ENCODE results near the gene RB1. TPM values are rescaled to one million over a fixed set of nuclear protein-coding genes. Genes with fewer than 3 reads are reported as not detected.

RB1 gene
- total RNA-seq, 1 experiment from 2014 or later: 104 TPM

DNA sequence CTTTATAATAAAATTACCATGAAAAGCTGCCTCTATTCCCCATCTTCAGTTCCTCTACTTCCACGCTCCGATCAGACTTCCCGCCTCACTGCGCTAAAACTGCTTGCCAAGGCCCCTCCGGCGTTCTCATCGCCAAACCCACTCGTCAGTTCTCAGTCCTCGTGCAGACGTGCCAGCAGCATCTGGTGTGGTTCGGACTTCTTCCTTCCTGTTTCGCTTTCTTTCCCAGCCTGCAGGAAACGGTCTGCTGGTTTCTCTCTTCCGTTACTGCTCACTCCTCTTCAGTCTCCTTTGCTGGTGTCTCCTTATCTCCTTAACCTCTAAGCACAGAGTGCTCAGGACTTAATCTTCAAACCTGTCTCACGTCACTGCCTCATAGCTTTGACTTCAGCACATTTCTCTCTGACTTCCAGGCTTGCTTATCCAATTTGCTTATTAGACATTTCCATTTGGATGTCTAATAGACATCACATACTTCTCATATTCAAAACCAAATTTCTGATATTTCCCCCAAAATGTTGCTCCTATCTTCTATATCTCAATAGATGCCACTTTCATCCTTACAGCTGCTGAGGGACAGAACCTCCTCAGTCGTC is 189.0 kb downstream of the RB1 start:
- H3K9me2 ChIP-seq (replicated peaks; ENCODE audit: insufficient read depth, low read length): no peaks in the 10 kb centered on the region
- peaks cover 9% of the 10 kb centered on the region for H3K36me3 ChIP-seq (ENCODE audit: insufficient read depth, low read length)
- peak; percentile 98 for DNase-seq
- no peak overlapping the region; the same call in 1 of the 2 replicates for H2AFZ ChIP-seq (ENCODE audit: low read length)
- peak overlapping the region; percentile 84 for H3K9ac ChIP-seq (ENCODE audit: low read length)
- H3K4me2 ChIP-seq (ENCODE audit: low read depth, low read length, poor library complexity, severe bottlenecking): peak overlapping the region; percentile 95
- H3K9me3 ChIP-seq (ENCODE audit: low read length): no peaks in the 10 kb centered on the region
- H3K27me3 ChIP-seq (ENCODE audit: low read length): no peaks in the 10 kb centered on the region
- peak overlapping the region; percentile 64 for H3K4me3 ChIP-seq (ENCODE audit: low read length)
- no peaks in the 10 kb centered on the region for H4K20me1 ChIP-seq (ENCODE audit: insufficient read depth, low read depth, low read length)
- H3K27ac ChIP-seq (ENCODE audit: low read length): peak overlapping the region; percentile 100
- peaks cover 11% of the 10 kb centered on the region; the same call in 1 of the 2 replicates for H3K79me2 ChIP-seq (ENCODE audit: low read length)
- peaks cover 86% of the 10 kb centered on the region for H3K4me1 ChIP-seq (ENCODE audit: low read length)

DNA sequence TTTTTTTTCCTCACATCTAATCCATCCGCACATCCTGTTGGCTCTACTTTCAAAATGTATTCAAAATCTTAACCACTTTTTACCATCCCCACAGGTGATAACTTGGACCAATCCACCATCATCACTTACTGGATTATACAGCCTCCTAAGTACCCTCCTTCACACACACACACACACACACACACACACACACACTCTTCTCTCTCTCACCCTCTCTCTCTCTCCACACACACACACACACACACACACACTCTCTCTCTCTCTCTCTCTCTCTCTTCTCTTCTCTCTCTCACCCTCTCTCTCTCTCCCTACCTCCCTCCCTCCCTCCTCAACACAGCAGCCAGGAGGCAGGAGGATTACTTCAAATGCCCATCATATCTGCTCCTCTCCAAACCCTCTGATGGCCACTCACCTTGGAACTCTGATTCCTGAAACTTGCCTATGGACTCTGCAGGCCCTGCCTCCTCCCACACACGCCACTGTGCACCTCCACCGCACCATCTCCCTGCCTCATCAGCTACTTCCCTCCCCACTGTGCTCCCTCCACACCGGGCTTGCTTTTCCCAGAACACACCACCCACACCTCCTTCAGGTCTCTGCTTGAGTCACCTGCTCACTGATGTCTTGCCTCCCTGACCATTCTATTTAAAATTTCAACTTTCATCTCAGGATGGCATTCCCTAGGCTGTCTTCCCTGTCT is 189.7 kb downstream of the RB1 start:
- DNase-seq: peak; percentile 92
- H3K4me2 ChIP-seq (ENCODE audit: low read depth, low read length, poor library complexity, severe bottlenecking): peak overlapping the region; percentile 95

DNA sequence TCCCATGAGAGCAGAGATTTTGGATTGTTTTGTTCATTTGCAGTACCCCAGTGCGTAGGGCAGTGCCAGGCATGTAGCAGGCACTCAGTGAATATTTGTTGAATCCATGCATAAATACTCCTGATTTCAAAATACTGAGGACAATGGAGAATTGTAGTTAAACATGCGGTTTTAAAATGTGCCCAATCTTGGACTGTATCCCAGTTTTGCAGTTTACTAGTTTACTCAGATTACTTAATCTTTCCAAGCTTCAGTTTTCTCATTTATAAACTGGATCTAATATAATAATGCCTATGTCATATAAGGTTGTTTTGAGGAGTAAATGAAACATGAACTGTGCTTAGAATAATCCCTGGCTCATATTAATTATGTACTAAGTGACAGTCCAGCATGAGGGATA is 190.3 kb downstream of the RB1 start:
- Histone ChIP-seq H2AFZ (ENCODE audit: low read length) (no peak overlapping the region), H3K27ac (ENCODE audit: low read length) (peak overlapping the region; percentile 100)

More for the DNA sequence above, 189.7 kb downstream of the RB1 start:
- Histone ChIP-seq H3K36me3 (ENCODE audit: insufficient read depth, low read length) (peaks cover 3% of the 10 kb centered on the region), H3K4me1 (ENCODE audit: low read length) (peaks cover 90% of the 10 kb centered on the region), H3K9me2 (replicated peaks; ENCODE audit: insufficient read depth, low read length) (no peaks in the 10 kb centered on the region), H3K9me3 (ENCODE audit: low read length) (no peaks in the 10 kb centered on the region), H3K27me3 (ENCODE audit: low read length) (no peaks in the 10 kb centered on the region), H3K27ac (ENCODE audit: low read length) (peak overlapping the region; percentile 100), H3K4me3 (ENCODE audit: low read length) (peak overlapping the region; percentile 64), H3K79me2 (ENCODE audit: low read length) (peaks cover 11% of the 10 kb centered on the region; the same call in 1 of the 2 replicates), H2AFZ (ENCODE audit: low read length) (no peak overlapping the region), H3K9ac (ENCODE audit: low read length) (peak overlapping the region; percentile 84), H4K20me1 (ENCODE audit: insufficient read depth, low read depth, low read length) (no peaks in the 10 kb centered on the region)

DNA sequence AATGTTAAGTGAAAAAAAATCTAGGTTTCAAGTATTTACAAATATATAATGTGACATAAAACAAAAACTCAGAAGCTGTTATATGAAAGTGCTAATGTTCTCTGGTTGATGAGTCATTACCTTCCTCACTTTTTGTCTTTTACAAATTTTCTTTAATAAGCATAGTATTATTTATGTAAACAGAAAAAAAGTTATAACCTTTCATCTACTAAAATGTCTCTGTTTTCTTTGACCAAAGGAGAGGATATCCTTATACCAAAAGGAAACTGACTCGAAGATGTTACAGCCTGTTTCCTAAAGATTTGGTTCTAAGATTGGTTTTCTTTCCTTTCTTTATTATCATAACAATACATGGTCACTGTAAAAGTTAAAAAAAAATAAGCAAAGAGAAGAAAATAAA is 191.3 kb downstream of the RB1 start:
- Histone ChIP-seq H3K79me2 (ENCODE audit: low read length) (peaks cover 11% of the 10 kb centered on the region; the same call in 1 of the 2 replicates), H4K20me1 (ENCODE audit: insufficient read depth, low read depth, low read length) (no peaks in the 10 kb centered on the region), H3K9me2 (replicated peaks; ENCODE audit: insufficient read depth, low read length) (no peaks in the 10 kb centered on the region), H3K27ac (ENCODE audit: low read length) (peak overlapping the region; percentile 100), H3K9ac (ENCODE audit: low read length) (no peak overlapping the region), H3K4me2 (ENCODE audit: low read depth, low read length, poor library complexity, severe bottlenecking) (no peak overlapping the region), H3K4me1 (ENCODE audit: low read length) (peaks cover 84% of the 10 kb centered on the region), H3K36me3 (ENCODE audit: insufficient read depth, low read length) (no peaks in the 10 kb centered on the region), H3K4me3 (ENCODE audit: low read length) (no peak overlapping the region), H3K9me3 (ENCODE audit: low read length) (no peaks in the 10 kb centered on the region), H2AFZ (ENCODE audit: low read length) (no peak overlapping the region), H3K27me3 (ENCODE audit: low read length) (no peaks in the 10 kb centered on the region)
- no peak for DNase-seq

More for the DNA sequence above, 190.3 kb downstream of the RB1 start:
- DNase-seq: peak; percentile 41
- Histone ChIP-seq H3K4me1 (ENCODE audit: low read length) (peaks cover 87% of the 10 kb centered on the region), H4K20me1 (ENCODE audit: insufficient read depth, low read depth, low read length) (no peaks in the 10 kb centered on the region), H3K79me2 (ENCODE audit: low read length) (peaks cover 11% of the 10 kb centered on the region; the same call in 1 of the 2 replicates), H3K36me3 (ENCODE audit: insufficient read depth, low read length) (no peaks in the 10 kb centered on the region), H3K4me3 (ENCODE audit: low read length) (peak overlapping the region; percentile 64), H3K9ac (ENCODE audit: low read length) (peak overlapping the region; percentile 84), H3K27me3 (ENCODE audit: low read length) (no peaks in the 10 kb centered on the region), H3K9me3 (ENCODE audit: low read length) (no peaks in the 10 kb centered on the region), H3K4me2 (ENCODE audit: low read depth, low read length, poor library complexity, severe bottlenecking) (peak overlapping the region; percentile 95), H3K9me2 (replicated peaks; ENCODE audit: insufficient read depth, low read length) (no peaks in the 10 kb centered on the region)

DNA sequence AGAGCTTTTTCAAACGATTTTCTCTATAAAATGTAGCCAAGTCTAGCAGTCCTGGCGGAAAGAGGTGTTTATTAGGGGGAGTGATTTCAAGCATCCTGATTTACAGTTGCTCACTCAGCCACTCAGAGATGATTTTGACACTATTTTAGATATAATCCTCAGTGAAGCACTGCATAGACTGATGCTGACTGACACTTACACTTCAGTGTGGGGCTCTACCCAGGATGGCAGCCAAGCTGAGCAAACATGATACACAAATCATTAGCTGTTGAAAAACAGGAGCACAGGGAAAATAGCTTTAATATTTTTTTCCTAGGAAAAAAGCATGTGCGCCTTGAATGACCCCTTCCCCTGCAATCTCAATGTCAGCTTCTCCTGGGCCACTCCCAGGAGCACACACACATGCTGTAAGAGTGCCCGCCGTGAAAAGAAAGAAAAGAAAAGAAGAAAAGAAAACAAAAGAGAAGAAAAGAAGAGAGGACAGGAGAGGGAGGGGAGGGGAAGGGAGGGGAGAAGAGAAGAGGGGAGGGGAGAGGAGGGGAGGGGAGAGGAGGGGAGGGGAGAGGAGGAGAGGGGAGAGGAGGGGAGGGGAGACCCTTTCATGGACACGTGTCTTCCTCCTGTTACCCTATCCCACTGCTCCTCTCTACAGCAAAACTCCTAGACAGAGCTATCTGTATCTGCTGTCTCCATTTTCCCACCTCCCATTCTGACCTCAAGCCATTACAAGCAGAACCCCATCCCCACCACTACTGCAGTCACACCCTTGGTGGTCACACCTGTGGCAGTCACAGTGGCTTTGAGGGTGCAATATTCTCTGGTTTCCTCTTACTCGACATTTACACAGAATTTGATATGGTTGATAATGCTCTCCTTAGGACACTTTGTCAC is 193.0 kb downstream of the RB1 start:
- Histone ChIP-seq H3K36me3 (ENCODE audit: insufficient read depth, low read length) (no peaks in the 10 kb centered on the region), H3K9ac (ENCODE audit: low read length) (0 out of 2 replicates have a peak overlapping the region, but pooled peaks have one; percentile 11), H3K4me2 (ENCODE audit: low read depth, low read length, poor library complexity, severe bottlenecking) (no peak overlapping the region), H2AFZ (ENCODE audit: low read length) (no peak overlapping the region), H4K20me1 (ENCODE audit: insufficient read depth, low read depth, low read length) (no peaks in the 10 kb centered on the region), H3K9me2 (replicated peaks; ENCODE audit: insufficient read depth, low read length) (no peaks in the 10 kb centered on the region), H3K27ac (ENCODE audit: low read length) (peak overlapping the region; percentile 100; the same call in 1 of the 2 replicates), H3K4me1 (ENCODE audit: low read length) (peaks cover 80% of the 10 kb centered on the region), H3K9me3 (ENCODE audit: low read length) (no peaks in the 10 kb centered on the region), H3K79me2 (ENCODE audit: low read length) (peaks cover 1% of the 10 kb centered on the region; the same call in 1 of the 2 replicates), H3K4me3 (ENCODE audit: low read length) (no peak overlapping the region), H3K27me3 (ENCODE audit: low read length) (no peaks in the 10 kb centered on the region)
- DNase-seq: peak; percentile 38

DNA sequence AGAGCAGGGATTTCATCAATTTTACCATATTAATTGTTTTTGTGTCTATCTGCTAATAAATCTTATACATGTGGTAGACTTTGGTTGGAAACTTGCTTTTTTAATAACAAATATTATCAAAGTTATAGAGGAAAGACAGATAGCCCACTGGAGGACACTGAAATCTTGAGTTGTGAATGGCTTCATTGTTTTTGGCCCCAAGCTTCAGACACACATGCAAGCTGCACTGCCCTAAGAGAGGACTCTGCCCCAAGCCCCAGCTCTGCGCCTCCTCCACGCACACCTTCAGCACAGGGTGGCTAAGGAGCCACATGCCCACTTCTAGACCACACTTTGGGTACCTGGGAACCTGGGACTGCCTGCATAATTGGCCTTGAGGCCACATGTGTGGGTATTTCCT is 194.1 kb downstream of the RB1 start:
- Histone ChIP-seq H3K4me1 (ENCODE audit: low read length) (peaks cover 77% of the 10 kb centered on the region), H3K36me3 (ENCODE audit: insufficient read depth, low read length) (no peaks in the 10 kb centered on the region), H3K9ac (ENCODE audit: low read length) (no peak overlapping the region), H3K4me3 (ENCODE audit: low read length) (no peak overlapping the region), H3K27me3 (ENCODE audit: low read length) (no peaks in the 10 kb centered on the region), H3K79me2 (ENCODE audit: low read length) (no peaks in the 10 kb centered on the region), H2AFZ (ENCODE audit: low read length) (no peak overlapping the region), H4K20me1 (ENCODE audit: insufficient read depth, low read depth, low read length) (no peaks in the 10 kb centered on the region), H3K4me2 (ENCODE audit: low read depth, low read length, poor library complexity, severe bottlenecking) (no peak overlapping the region), H3K27ac (ENCODE audit: low read length) (peak overlapping the region; percentile 21), H3K9me2 (replicated peaks; ENCODE audit: insufficient read depth, low read length) (no peaks in the 10 kb centered on the region), H3K9me3 (ENCODE audit: low read length) (no peaks in the 10 kb centered on the region)
- DNase-seq: peak; percentile 39

DNA sequence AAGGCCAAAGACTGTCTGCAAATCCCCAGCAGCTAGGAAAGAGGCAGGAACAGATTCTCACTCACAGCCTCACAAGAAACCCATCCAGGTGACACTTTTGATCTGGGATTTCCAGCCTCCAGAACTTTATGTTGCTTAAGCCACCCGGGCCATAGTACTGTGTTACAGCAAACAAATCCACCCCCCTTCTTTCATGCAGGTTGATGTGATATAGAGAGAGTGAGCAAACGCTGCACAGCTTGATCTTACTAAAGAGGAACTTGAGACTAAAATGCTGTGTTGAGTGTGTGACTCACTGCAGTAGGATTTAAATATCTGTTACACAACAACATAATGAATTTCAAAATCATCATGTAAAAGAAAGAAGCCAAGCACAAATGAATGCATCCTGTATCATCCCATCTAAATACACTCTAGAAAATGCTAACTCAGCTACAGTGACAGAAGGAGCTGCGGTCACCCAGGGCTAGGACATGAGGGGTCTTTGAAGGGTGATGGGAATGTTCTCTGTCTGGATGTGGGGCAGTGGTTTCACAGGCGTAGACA is 197.2 kb downstream of the RB1 start:
- Histone ChIP-seq H3K9me3 (ENCODE audit: low read length) (no peaks in the 10 kb centered on the region), H3K9ac (ENCODE audit: low read length) (peak overlapping the region; percentile 59), H3K4me3 (ENCODE audit: low read length) (no peak overlapping the region; the same call in 1 of the 2 replicates), H4K20me1 (ENCODE audit: insufficient read depth, low read depth, low read length) (no peaks in the 10 kb centered on the region), H3K36me3 (ENCODE audit: insufficient read depth, low read length) (no peaks in the 10 kb centered on the region), H3K27me3 (ENCODE audit: low read length) (no peaks in the 10 kb centered on the region), H3K4me1 (ENCODE audit: low read length) (peaks cover 60% of the 10 kb centered on the region), H2AFZ (ENCODE audit: low read length) (peak overlapping the region; percentile 67; the same call in 1 of the 2 replicates), H3K27ac (ENCODE audit: low read length) (peak overlapping the region; percentile 88), H3K79me2 (ENCODE audit: low read length) (no peaks in the 10 kb centered on the region), H3K4me2 (ENCODE audit: low read depth, low read length, poor library complexity, severe bottlenecking) (peak overlapping the region; percentile 61), H3K9me2 (replicated peaks; ENCODE audit: insufficient read depth, low read length) (no peaks in the 10 kb centered on the region)
- peak; percentile 90 for DNase-seq

Measured in Karpas-422 (cell line).